SK-N-SH treated with all-trans-retinoic acid at 6 μM for 48 hours (cell line): ENCODE results near the gene PAQR5.
"Not testable (repeated sequence)": the region's sequence is repeated elsewhere in the genome, so short reads cannot be mapped to it uniquely, and the experiment has no call there.

Experiments used
- ATAC-seq: fragments of 200-7000 bp; cut with Tn5 transposase; 3 replicates; pipeline ENCODE4 v1.9.1; 2020; ENCODE audit warnings: mild to moderate bottlenecking, moderate library complexity
- ARNTL ChIP-seq: fragments of 450-650 bp; formaldehyde crosslinking; IDR thresholded peaks from 2 replicates; pipeline ENCODE4 v1.5.0; 2020; ENCODE audit warnings: low read depth, mild to moderate bottlenecking, moderate library complexity, borderline replicate concordance
- CREB5 ChIP-seq: fragments of 250-450 bp; sonication (Bioruptor Pico); IDR thresholded peaks from 2 replicates; pipeline ENCODE4 v1.5.1; 2020; ENCODE audit warnings: low read depth, mild to moderate bottlenecking, moderate library complexity
- CSDC2 ChIP-seq: fragments of 250-450 bp; sonication (Bioruptor Pico); IDR thresholded peaks from 2 replicates; pipeline ENCODE4 v1.5.0; 2020; ENCODE audit warnings: mild to moderate bottlenecking, moderate library complexity
- CSRNP3 ChIP-seq: fragments of 250-450 bp; sonication (Bioruptor Pico); IDR thresholded peaks from 2 replicates; pipeline ENCODE4 v1.5.1; 2021; ENCODE audit warnings: mild to moderate bottlenecking, moderate library complexity
- ESRRG ChIP-seq: fragments of 250-450 bp; sonication (Bioruptor Pico); IDR thresholded peaks from 2 replicates; pipeline ENCODE4 v1.6.1; 2021; ENCODE audit warnings: mild to moderate bottlenecking
- GLIS3 ChIP-seq: fragments of 250-450 bp; sonication (Bioruptor Pico); IDR thresholded peaks from 2 replicates; pipeline ENCODE4 v1.5.0; 2020; ENCODE audit warnings: mild to moderate bottlenecking, moderate library complexity
- ISL1 ChIP-seq: fragments of 250-450 bp; sonication (Bioruptor Pico); IDR thresholded peaks from 2 replicates; pipeline ENCODE4 v2.1.2; 2022; ENCODE audit warnings: mild to moderate bottlenecking, moderate library complexity
- OSR1 ChIP-seq: fragments of 250-450 bp; sonication (Bioruptor Pico); IDR thresholded peaks from 2 replicates; pipeline ENCODE4 v1.8.0; 2022; ENCODE audit warnings: moderate library complexity, mild to moderate bottlenecking, inconsistent platforms
- PATZ1 ChIP-seq: fragments of 250-450 bp; sonication (Bioruptor Pico); IDR thresholded peaks from 2 replicates; pipeline ENCODE4 v1.8.0; 2020; ENCODE audit warnings: mild to moderate bottlenecking, moderate library complexity, borderline replicate concordance
- POU6F1 ChIP-seq: fragments of 250-450 bp; sonication (Bioruptor Pico); IDR thresholded peaks from 2 replicates; pipeline ENCODE4 v1.8.0; 2021; ENCODE audit warnings: low read depth, mild to moderate bottlenecking, moderate library complexity, borderline replicate concordance
- PPARA ChIP-seq: fragments of 250-450 bp; sonication (Bioruptor Pico); IDR thresholded peaks from 2 replicates; pipeline ENCODE4 v1.5.0; 2020; ENCODE audit warnings: mild to moderate bottlenecking, borderline replicate concordance
- RARB ChIP-seq: fragments of 250-450 bp; sonication (Bioruptor Pico); IDR thresholded peaks from 2 replicates; pipeline ENCODE4 v1.8.0; 2021; ENCODE audit warnings: mild to moderate bottlenecking, moderate library complexity
- TOX ChIP-seq: fragments of 250-450 bp; sonication (Bioruptor Pico); IDR thresholded peaks from 2 replicates; pipeline ENCODE4 v1.8.0; 2021; ENCODE audit warnings: mild to moderate bottlenecking, moderate library complexity, borderline replicate concordance
- ZC3H10 ChIP-seq: fragments of 250-450 bp; sonication (Bioruptor Pico); IDR thresholded peaks from 2 replicates; pipeline ENCODE4 v1.5.1; 2021; ENCODE audit warnings: mild to moderate bottlenecking, moderate library complexity
- ZFP3 ChIP-seq: fragments of 250-450 bp; sonication (Bioruptor Pico); IDR thresholded peaks from 2 replicates; pipeline ENCODE4 v1.5.0; 2020; ENCODE audit warnings: mild to moderate bottlenecking, moderate library complexity
- ZFP30 ChIP-seq: fragments of 450-650 bp; formaldehyde crosslinking; IDR thresholded peaks from 2 replicates; pipeline ENCODE4 v1.5.0; 2022; ENCODE audit warnings: mild to moderate bottlenecking, moderate library complexity
- ZNF565 ChIP-seq: fragments of 450-650 bp; formaldehyde crosslinking; conservative IDR thresholded peaks from 2 replicates; pipeline ENCODE4 v1.5.0; 2020; ENCODE audit warnings: low read depth, mild to moderate bottlenecking, moderate library complexity
- ZNF70 ChIP-seq: fragments of 450-650 bp; formaldehyde crosslinking; IDR thresholded peaks from 2 replicates; pipeline ENCODE4 v1.5.0; 2020; ENCODE audit warnings: mild to moderate bottlenecking, moderate library complexity
- ZNF8 ChIP-seq: fragments of 450-650 bp; formaldehyde crosslinking; IDR thresholded peaks from 2 replicates; pipeline ENCODE4 v1.5.0; 2020; ENCODE audit warnings: mild to moderate bottlenecking, moderate library complexity
- TF ChIP-seq, protein P1 (sequence below): fragments of 250-450 bp; sonication (Bioruptor Pico); IDR thresholded peaks from 2 replicates; pipeline ENCODE4 v1.5.0; 2020; ENCODE audit warnings: mild to moderate bottlenecking, moderate library complexity

Gene PAQR5

DNA sequence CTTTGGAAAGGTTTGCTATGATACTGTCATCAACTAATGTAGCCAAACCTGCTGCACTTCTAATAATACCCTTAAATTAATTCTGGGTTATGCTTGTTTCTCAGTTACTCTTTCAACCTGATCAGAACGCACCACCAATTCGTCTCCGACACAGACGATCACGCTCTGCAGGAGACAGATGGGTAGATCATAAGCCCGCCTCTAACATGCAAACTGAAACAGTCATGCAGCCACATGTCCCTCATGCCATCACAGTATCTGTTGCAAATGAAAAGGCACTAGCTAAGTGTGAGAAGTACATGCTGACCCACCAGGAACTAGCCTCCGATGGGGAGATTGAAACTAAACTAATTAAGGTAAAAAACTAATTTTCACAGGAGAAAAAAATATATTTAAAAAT lies 146.0 kb downstream of the PAQR5 start:
- no peak for ATAC-seq
- no peak for TF ChIP-seq RARB (CRISPR knock-in tag)
- no peak for TF ChIP-seq CSDC2
- no peak for TF ChIP-seq PPARA (CRISPR knock-in tag)
- no peak for TF ChIP-seq ZC3H10 (CRISPR knock-in tag)
- TF ChIP-seq TOX (CRISPR knock-in tag) = no peak

- ATAC-seq = no peak
- TF ChIP-seq ZNF8 (CRISPR knock-in tag) = no peak
- TF ChIP-seq, protein P1, sequence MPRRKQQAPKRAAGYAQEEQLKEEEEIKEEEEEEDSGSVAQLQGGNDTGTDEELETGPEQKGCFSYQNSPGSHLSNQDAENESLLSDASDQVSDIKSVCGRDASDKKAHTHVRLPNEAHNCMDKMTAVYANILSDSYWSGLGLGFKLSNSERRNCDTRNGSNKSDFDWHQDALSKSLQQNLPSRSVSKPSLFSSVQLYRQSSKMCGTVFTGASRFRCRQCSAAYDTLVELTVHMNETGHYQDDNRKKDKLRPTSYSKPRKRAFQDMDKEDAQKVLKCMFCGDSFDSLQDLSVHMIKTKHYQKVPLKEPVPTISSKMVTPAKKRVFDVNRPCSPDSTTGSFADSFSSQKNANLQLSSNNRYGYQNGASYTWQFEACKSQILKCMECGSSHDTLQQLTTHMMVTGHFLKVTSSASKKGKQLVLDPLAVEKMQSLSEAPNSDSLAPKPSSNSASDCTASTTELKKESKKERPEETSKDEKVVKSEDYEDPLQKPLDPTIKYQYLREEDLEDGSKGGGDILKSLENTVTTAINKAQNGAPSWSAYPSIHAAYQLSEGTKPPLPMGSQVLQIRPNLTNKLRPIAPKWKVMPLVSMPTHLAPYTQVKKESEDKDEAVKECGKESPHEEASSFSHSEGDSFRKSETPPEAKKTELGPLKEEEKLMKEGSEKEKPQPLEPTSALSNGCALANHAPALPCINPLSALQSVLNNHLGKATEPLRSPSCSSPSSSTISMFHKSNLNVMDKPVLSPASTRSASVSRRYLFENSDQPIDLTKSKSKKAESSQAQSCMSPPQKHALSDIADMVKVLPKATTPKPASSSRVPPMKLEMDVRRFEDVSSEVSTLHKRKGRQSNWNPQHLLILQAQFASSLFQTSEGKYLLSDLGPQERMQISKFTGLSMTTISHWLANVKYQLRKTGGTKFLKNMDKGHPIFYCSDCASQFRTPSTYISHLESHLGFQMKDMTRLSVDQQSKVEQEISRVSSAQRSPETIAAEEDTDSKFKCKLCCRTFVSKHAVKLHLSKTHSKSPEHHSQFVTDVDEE (CRISPR knock-in tag) = no peak
- no peak for TF ChIP-seq CSRNP3
These were observed 148.2 kb downstream of the PAQR5 start for GRCh38 chr15:69446953-69447352.

- ATAC-seq = not testable (repeated sequence)
These were observed 151.5 kb downstream of the PAQR5 start for GRCh38 chr15:69450221-69450620.

DNA sequence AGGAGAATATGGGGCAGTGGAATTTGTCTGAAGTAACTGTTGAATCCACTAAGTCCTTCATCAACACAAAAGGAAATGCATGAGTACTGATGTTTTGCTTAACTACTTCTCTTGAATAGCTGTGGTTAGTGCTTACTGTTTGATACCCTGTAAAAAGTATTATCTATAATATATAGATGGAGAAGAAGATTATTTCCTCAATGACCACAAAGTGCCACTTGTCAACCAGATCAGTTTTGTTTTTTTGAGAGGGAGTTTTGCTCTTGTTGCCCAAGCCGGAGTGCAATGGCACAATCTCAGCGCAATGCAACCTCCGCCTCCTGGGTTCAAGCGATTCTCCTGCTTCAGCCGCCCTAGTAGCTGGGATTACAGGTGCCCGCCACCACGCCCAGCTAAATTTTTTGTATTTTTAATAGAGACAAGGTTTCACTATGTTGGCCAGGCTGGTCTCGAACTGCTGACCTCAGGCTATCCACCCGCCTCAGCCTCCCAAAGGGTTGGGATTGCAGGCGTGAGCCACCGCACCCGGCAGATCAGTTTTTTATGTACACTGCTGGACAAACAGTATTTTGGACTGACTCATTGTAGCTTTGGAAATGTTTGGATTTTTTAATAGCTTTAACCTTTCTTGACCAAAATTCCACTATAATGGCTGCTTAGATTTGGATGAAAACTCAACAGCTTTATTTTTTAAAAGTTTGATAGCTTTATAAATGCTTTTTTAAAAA lies 152.4 kb downstream of the PAQR5 start:
- TF ChIP-seq, protein P1 (CRISPR knock-in tag) = no peak
- no peak for TF ChIP-seq OSR1 (CRISPR knock-in tag)
- TF ChIP-seq ZNF565 (CRISPR knock-in tag) = no peak
- no peak for TF ChIP-seq CREB5 (CRISPR knock-in tag)
- no peak for TF ChIP-seq ZC3H10 (CRISPR knock-in tag)
- no peak for TF ChIP-seq ESRRG (CRISPR knock-in tag)
- TF ChIP-seq GLIS3 (CRISPR knock-in tag) = no peak
- no peak for TF ChIP-seq PATZ1 (CRISPR knock-in tag)
- no peak for TF ChIP-seq POU6F1
- no peak for TF ChIP-seq RARB (CRISPR knock-in tag)
- no peak for TF ChIP-seq ZNF70 (CRISPR knock-in tag)
- TF ChIP-seq TOX (CRISPR knock-in tag) = no peak
- no peak for TF ChIP-seq ZFP30 (CRISPR knock-in tag)
- no peak for TF ChIP-seq ARNTL
- TF ChIP-seq ISL1 (CRISPR knock-in tag) = no peak
- no peak for TF ChIP-seq ZNF8 (CRISPR knock-in tag)
- no peak for TF ChIP-seq CSDC2
- no peak for TF ChIP-seq ZFP3 (CRISPR knock-in tag)
- no peak for TF ChIP-seq PPARA (CRISPR knock-in tag)
- no peak for TF ChIP-seq CSRNP3
- no peak for ATAC-seq
